Right lobe of liver (tissue), 6 donors: ENCODE results near the gene NRN1L. TPM values are rescaled to one million over a fixed set of nuclear protein-coding genes. Genes with fewer than 3 reads are reported as not detected.

Source experiments
- ATAC-seq, 4 donors: fragments of 200-7000 bp; cut with Tn5 transposase; one replicate each; pipeline ENCODE4 v1.9.1; 2020; ENCODE audit warnings: mild to moderate bottlenecking in 4 of 4, moderate library complexity in 4 of 4
- DNase-seq, 3 donors: peaks; one replicate each; pipeline ENCODE4 v3.0.0-alpha.2; 2020
- H3K27ac ChIP-seq, 3 donors: fragments of 200-600 bp; one replicate each; pipeline ENCODE4 v1.8.0; 2022
- H3K27me3 ChIP-seq, 2 donors: fragments of 200-600 bp; one replicate each; pipeline ENCODE4 v1.8.0; 2022
- H3K36me3 ChIP-seq, 4 donors: fragments of 200-600 bp; sonication (generic) in 1 of 4; one replicate each; pipeline versions ENCODE4 v1.5.1 to v1.8.0; 2017 to 2022; ENCODE audit warnings: control low read depth in 1 of 4
- H3K4me1 ChIP-seq, 4 donors: fragments of 200-600 bp; sonication (generic) in 1 of 4; one replicate each; pipeline versions ENCODE4 v1.5.1 to v1.8.0; 2017 to 2022; ENCODE audit warnings: control low read depth in 1 of 4
- H3K4me3 ChIP-seq, 3 donors: fragments of 200-600 bp; one replicate each; pipeline ENCODE4 v1.8.0; 2022
- H3K9me3 ChIP-seq, 4 donors: fragments of 200-600 bp; sonication (generic) in 1 of 4; one replicate each; pipeline versions ENCODE4 v1.5.1 to v1.8.0; 2017 to 2022; ENCODE audit warnings: control low read depth in 1 of 4
- CTCF ChIP-seq, 4 donors: fragments of 200-600 bp in 3 of 4; fragments of 450-650 bp in 1 of 4; IDR thresholded peaks; one replicate each; pipeline versions ENCODE4 v1.5.1 to v1.8.0; 2016 to 2022; ENCODE audit warnings: antibody characterized with exemption in 4 of 4, mild to moderate bottlenecking in 2 of 4
- POLR2A ChIP-seq: fragments of 450-650 bp; IDR thresholded peaks from one replicate; pipeline ENCODE4 v1.6.1; 2017; ENCODE audit warnings: antibody characterized with exemption, mild to moderate bottlenecking
- whole genome bisulfite sequencing: methylation state at CpG from one replicate; pipeline ENCODE4 v1.1.6; 2018; ENCODE audit warnings: low coverage, low lambda C conversion rate; ENCODE audit not compliant: insufficient coverage; ENCODE audit errors: missing lambda C conversion rate; 5-methylcytosine and 5-hydroxymethylcytosine counted together
- intact Hi-C, 2 donors: fragments of 100-400 bp; cut with DNase I; formaldehyde crosslinking; loops; one replicate each; pipeline versions ENCODE4 v1.11.2 to v1.14.1; 2022
- total RNA-seq, 6 experiments: library from RNA; depleted of rRNA in 2 of 6; stranded (reverse); fragments of >200 nt in 2 of 6; fragmentation: NEBNext Ultra II Directional in 3 of 6; extraction: Animal tissue kit (Norgen Biotek cat#: 25700) in 3 of 6; gene quantifications; one replicate each; pipeline versions ENCODE4 v1.1.0 to v1.2.4, GENCODE V29; 2016 to 2023
- donor health status: DM: no; HTN: yes; CAD: no.
- donor health status: DM: no; HTN: no; CAD: no.
- donor health status: DM: no; HTN: no; CAD: no.
- donor health status: DM: no; HTN: yes; CAD: no.
- donor health status: DM: no; HTN: yes; CAD: no.

The NRN1L gene
- total RNA-seq, 6 experiments from 2014 or later, result 0.84 TPM; not detected in 5

- no peak overlapping the region for H3K27ac ChIP-seq
- H3K9me3 ChIP-seq, result no peaks in the 10 kb centered on the region
- 86% methylated on average over 2 of the region's 3 CpGs for WGBS
- ATAC-seq (no peak), DNase-seq (no peak)
- TF ChIP-seq CTCF (IDR thresholded peaks at IDR 0.05) (no peak), POLR2A (no peak)
- H3K36me3 ChIP-seq, result peaks cover 0 to 3% (median under 1%) of the 10 kb centered on the region in 4 donors
- peaks cover 0 to 11% (median 5%) of the 10 kb centered on the region in 4 donors for H3K4me1 ChIP-seq
- H3K27me3 ChIP-seq, result no peaks in the 10 kb centered on the region
- intact Hi-C loops, result loop anchor here in 1 of 2 donors (5.0 kb wide), 1 partner anchor 39 kb away; no protein-coding TSS in a partner anchor
- no peak overlapping the region for H3K4me3 ChIP-seq
Observed at GRCh38 chr16:67888331-67888730, 3.6 kb downstream of the NRN1L start.

GRCh38 chr16:67892375-67892774, 7.7 kb downstream of the NRN1L start:
- no peaks in the 10 kb centered on the region for H3K9me3 ChIP-seq
- no peaks in the 10 kb centered on the region for H3K27me3 ChIP-seq
- DNase-seq, result no peak
- peaks cover 0 to 14% (median 4%) of the 10 kb centered on the region in 4 donors for H3K4me1 ChIP-seq
- ATAC-seq, result no peak
- no peaks in the 10 kb centered on the region for H3K36me3 ChIP-seq
- TF ChIP-seq CTCF (IDR thresholded peaks at IDR 0.05) (no peak), POLR2A (no peak)
- WGBS, result 76% methylated on average over 5 of the region's 5 CpGs
- intact Hi-C loops, result no loop called here
- peak overlapping the region in 2 of 3 donors; percentile 6 to 13 for H3K4me3 ChIP-seq
- peak overlapping the region in 2 of 3 donors; percentile 20 to 35 for H3K27ac ChIP-seq

- peak within 1 kb of the TSS; percentile 92 to 95 (median 92) for H3K27ac ChIP-seq
- H3K4me1 ChIP-seq, result peaks cover 0 to 14% (median 4%) of the 10 kb centered on the region in 4 donors
- H3K4me3 ChIP-seq, result peak within 1 kb of the TSS; percentile 87 to 97 (median 96)
- no peaks in the 10 kb centered on the region for H3K36me3 ChIP-seq
- TF ChIP-seq CTCF (IDR thresholded peaks at IDR 0.05) (no peak), POLR2A (peak; percentile 82)
- intact Hi-C loops, result no loop called here
- DNase-seq (peak; percentile 98), ATAC-seq (peak; percentile 97 to 99 (median 99))
- no peaks in the 10 kb centered on the region for H3K27me3 ChIP-seq
- WGBS, result 0% methylated on average over 17 of the region's 90 CpGs
- H3K9me3 ChIP-seq, result no peaks in the 10 kb centered on the region
Observed at GRCh38 chr16:67892899-67893742, 8.4 kb downstream of the NRN1L start, which contains the start of gene PSKH1. Gene PSKH1, plus strand, starts transcription at chr16:67893254. Its CDS starts 15,496 bp downstream, at chr16:67908750.

- WGBS, result 9% methylated on average over 14 of the region's 14 CpGs
- no peak for ATAC-seq
Observed at GRCh38 chr16:67893743-67894399, 9.2 kb downstream of the NRN1L start.

More at GRCh38 chr16:67893743-67894399, 9.2 kb downstream of the NRN1L start:
- Histone ChIP-seq H3K4me3 (peak overlapping the region; percentile 87 to 97 (median 96)), H3K4me1 (peaks cover 0 to 14% (median 4%) of the 10 kb centered on the region in 4 donors), H3K27me3 (no peaks in the 10 kb centered on the region), H3K9me3 (no peaks in the 10 kb centered on the region), H3K27ac (peak overlapping the region; percentile 92 to 95 (median 92)), H3K36me3 (no peaks in the 10 kb centered on the region)
- intact Hi-C loops, result no loop called here
- TF ChIP-seq POLR2A (no peak), CTCF (IDR thresholded peaks at IDR 0.05) (no peak)
- no peak for DNase-seq
